ENCODE results near the gene HEMGN. TPM values are rescaled to one million over a fixed set of nuclear protein-coding genes. Genes with fewer than 3 reads are reported as not detected.
"Not testable (repeated sequence)": the region's sequence is repeated elsewhere in the genome, so short reads cannot be mapped to it uniquely, and the experiment has no call there.

Gene HEMGN
- total RNA-seq, 4 donors from 2014 or later, result 0.22 to 0.27 TPM; not detected in 2

DNA sequence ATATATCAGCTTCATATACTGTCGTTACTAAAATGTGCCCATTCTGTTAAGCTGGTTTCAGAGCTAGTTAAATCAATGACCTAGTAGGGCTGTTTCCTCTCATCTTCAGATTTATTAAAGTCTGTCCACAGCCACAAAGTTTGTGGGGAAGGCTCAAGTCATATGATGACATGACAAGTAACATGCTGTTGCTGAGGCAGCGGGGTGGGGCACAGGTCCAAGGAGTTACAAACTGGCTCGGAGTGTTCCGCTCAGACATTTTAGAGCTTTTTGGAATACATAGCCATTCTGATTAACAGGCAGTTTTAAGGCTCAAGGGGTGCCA lies 42.5 kb upstream of the HEMGN start:
- no peaks in the 10 kb centered on the region for H3K27me3 ChIP-seq
- DNase-seq, result no peak
- WGBS, 2 donors, result 89 to 91% methylated on average over 4 of the region's 4 CpGs
- intact Hi-C loops (cut with DNase I), result loop anchor here (5.0 to 10.0 kb wide), 2 partner anchors 54 to 58 kb away; partner anchors contain the start of gene TRMO
- no peak for TF ChIP-seq POLR2A (IDR thresholded peaks at IDR 0.05)
- TF ChIP-seq, protein P1, sequence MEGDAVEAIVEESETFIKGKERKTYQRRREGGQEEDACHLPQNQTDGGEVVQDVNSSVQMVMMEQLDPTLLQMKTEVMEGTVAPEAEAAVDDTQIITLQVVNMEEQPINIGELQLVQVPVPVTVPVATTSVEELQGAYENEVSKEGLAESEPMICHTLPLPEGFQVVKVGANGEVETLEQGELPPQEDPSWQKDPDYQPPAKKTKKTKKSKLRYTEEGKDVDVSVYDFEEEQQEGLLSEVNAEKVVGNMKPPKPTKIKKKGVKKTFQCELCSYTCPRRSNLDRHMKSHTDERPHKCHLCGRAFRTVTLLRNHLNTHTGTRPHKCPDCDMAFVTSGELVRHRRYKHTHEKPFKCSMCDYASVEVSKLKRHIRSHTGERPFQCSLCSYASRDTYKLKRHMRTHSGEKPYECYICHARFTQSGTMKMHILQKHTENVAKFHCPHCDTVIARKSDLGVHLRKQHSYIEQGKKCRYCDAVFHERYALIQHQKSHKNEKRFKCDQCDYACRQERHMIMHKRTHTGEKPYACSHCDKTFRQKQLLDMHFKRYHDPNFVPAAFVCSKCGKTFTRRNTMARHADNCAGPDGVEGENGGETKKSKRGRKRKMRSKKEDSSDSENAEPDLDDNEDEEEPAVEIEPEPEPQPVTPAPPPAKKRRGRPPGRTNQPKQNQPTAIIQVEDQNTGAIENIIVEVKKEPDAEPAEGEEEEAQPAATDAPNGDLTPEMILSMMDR (IDR thresholded peaks at IDR 0.05), result no peak
- H3K9me3 ChIP-seq, result no peaks in the 10 kb centered on the region
- peaks cover 4 to 10% of the 10 kb centered on the region in 2 donors for H3K4me1 ChIP-seq
- no peaks in the 10 kb centered on the region for H3K36me3 ChIP-seq
- H3K4me3 ChIP-seq (replicated peaks in 1 of 3), result no peak overlapping the region
- no peak overlapping the region for H3K27ac ChIP-seq

GRCh38 chr9:97979788-97980478 lies 42.0 kb upstream of the HEMGN start:
- intact Hi-C loops (cut with DNase I), result loop anchor here (5.0 to 10.0 kb wide), 2 partner anchors 55 to 58 kb away; partner anchors contain the start of gene TRMO
- WGBS, 2 donors, result 90 to 92% methylated on average over 7 of the region's 7 CpGs
- no peak for DNase-seq
- TF ChIP-seq, protein P1 (IDR thresholded peaks at IDR 0.05), result no peak
- no peak for TF ChIP-seq POLR2A (IDR thresholded peaks at IDR 0.05)
- Histone ChIP-seq H3K27ac (no peak overlapping the region), H3K27me3 (no peaks in the 10 kb centered on the region), H3K36me3 (no peaks in the 10 kb centered on the region), H3K9me3 (no peaks in the 10 kb centered on the region), H3K4me1 (peaks cover 0 to 6% of the 10 kb centered on the region in 2 donors), H3K4me3 (replicated peaks in 1 of 3) (no peak overlapping the region)

- intact Hi-C loops (cut with DNase I), result no loop called here
- DNase-seq, result no peak
- Histone ChIP-seq H3K36me3 (no peaks in the 10 kb centered on the region), H3K27me3 (no peaks in the 10 kb centered on the region), H3K4me1 (peaks cover 0 to 6% of the 10 kb centered on the region in 2 donors), H3K27ac (no peak overlapping the region), H3K9me3 (no peaks in the 10 kb centered on the region), H3K4me3 (replicated peaks in 1 of 3) (no peak overlapping the region)
- TF ChIP-seq, protein P1 (IDR thresholded peaks at IDR 0.05), result no peak
- no peak for TF ChIP-seq POLR2A (IDR thresholded peaks at IDR 0.05)
- WGBS, 2 donors, result 84 to 93% methylated on average over 3 of the region's 3 CpGs
Observed at GRCh38 chr9:97978371-97979130, 40.6 kb upstream of the HEMGN start.

DNA sequence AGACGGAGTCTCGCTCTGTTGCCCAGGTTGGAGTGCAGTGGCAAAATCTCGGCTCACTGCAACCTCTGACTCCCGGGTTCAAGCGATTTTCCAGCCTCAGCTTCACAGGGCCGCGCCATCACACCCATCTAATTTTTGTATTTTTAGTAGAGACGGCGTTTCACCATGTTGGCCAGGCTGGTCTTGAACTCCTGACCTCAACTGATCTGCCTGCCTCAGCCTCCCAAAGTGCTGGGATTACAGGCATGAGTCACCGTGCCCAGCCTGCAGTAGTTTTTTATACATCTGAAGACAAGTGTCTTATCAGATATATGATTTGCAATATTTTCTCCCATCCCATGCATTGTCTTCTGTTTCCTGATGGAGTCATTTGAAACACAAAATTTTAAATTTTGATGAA lies 38.7 kb upstream of the HEMGN start:
- intact Hi-C loops (cut with DNase I); H3K4me1 ChIP-seq; DNase-seq; H3K27ac ChIP-seq; H3K4me3 ChIP-seq (replicated peaks in 1 of 3); H3K36me3 ChIP-seq; H3K27me3 ChIP-seq; H3K9me3 ChIP-seq: not testable (repeated sequence)
- WGBS, 2 donors, result 92 to 94% methylated on average over 10 of the region's 10 CpGs

GRCh38 chr9:97975376-97975775 lies 37.4 kb upstream of the HEMGN start:
- no peak for DNase-seq
- 76 to 78% methylated on average over 1 of the region's 1 CpG for WGBS, 2 donors
- no peaks in the 10 kb centered on the region for H3K27me3 ChIP-seq
- no peaks in the 10 kb centered on the region for H3K9me3 ChIP-seq
- no peak overlapping the region for H3K4me3 ChIP-seq (replicated peaks in 1 of 3)
- no peaks in the 10 kb centered on the region for H3K36me3 ChIP-seq
- H3K4me1 ChIP-seq, result no peaks in the 10 kb centered on the region
- intact Hi-C loops (cut with DNase I), result no loop called here
- TF ChIP-seq, protein P1 (IDR thresholded peaks at IDR 0.05), result no peak
- no peak for TF ChIP-seq POLR2A (IDR thresholded peaks at IDR 0.05)
- no peak overlapping the region for H3K27ac ChIP-seq
